IMR-90 (cell line): ENCODE results near the gene RPTOR.

ENCODE experiments used
- CTCF ChIP-seq: conservative IDR thresholded peaks from 2 replicates; pipeline ENCODE4 v1.5.1; 2012; ENCODE audit warnings: mild to moderate bottlenecking, low read depth, low read length, improper control_type of control experiment
- MXI1 ChIP-seq: IDR thresholded peaks from 2 replicates; pipeline ENCODE4 v1.6.1; 2012; ENCODE audit warnings: low read depth, mild to moderate bottlenecking, low read length, moderate library complexity, borderline replicate concordance
- POLR2A ChIP-seq: IDR thresholded peaks from 2 replicates; pipeline ENCODE4 v1.6.1; 2012; ENCODE audit warnings: mild to moderate bottlenecking, low read depth, low read length
- TF ChIP-seq, protein P1 (sequence below): fragments of 150-350 bp; IDR thresholded peaks from 2 replicates; pipeline ENCODE4 v1.6.1; 2017; ENCODE audit warnings: mild to moderate bottlenecking, antibody characterized with exemption, low read length, low read depth

- no peak for TF ChIP-seq MXI1
- no peak for TF ChIP-seq CTCF
- TF ChIP-seq, protein P1, sequence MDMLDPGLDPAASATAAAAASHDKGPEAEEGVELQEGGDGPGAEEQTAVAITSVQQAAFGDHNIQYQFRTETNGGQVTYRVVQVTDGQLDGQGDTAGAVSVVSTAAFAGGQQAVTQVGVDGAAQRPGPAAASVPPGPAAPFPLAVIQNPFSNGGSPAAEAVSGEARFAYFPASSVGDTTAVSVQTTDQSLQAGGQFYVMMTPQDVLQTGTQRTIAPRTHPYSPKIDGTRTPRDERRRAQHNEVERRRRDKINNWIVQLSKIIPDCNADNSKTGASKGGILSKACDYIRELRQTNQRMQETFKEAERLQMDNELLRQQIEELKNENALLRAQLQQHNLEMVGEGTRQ = no peak
- no peak for TF ChIP-seq POLR2A
Observed at GRCh38 chr17:80729016-80729415, 184.4 kb downstream of the RPTOR start.
